GM21447 (cell line): ENCODE measurements around the gene SERHL2.
"Not testable (repeated sequence)": the region's sequence is repeated elsewhere in the genome, so short reads cannot be mapped to it uniquely, and the experiment has no call there.

ENCODE experiments used
- ATAC-seq: cut with Tn5 transposase; IDR thresholded peaks from one replicate; pipeline ENCODE4 v1.9.1; 2021; ENCODE audit not compliant: unreplicated experiment

SERHL2 gene

GRCh38 chr22:42553475-42554361 is at the start of gene SERHL2:
Gene SERHL2, plus strand, starts transcription at chr22:42553956. Its CDS starts 65 bp downstream, at chr22:42554021.
- ATAC-seq = peak; percentile 67

- not testable (repeated sequence) for ATAC-seq
Observed at GRCh38 chr22:42508327-42508974, 45.3 kb upstream of the SERHL2 start.

DNA sequence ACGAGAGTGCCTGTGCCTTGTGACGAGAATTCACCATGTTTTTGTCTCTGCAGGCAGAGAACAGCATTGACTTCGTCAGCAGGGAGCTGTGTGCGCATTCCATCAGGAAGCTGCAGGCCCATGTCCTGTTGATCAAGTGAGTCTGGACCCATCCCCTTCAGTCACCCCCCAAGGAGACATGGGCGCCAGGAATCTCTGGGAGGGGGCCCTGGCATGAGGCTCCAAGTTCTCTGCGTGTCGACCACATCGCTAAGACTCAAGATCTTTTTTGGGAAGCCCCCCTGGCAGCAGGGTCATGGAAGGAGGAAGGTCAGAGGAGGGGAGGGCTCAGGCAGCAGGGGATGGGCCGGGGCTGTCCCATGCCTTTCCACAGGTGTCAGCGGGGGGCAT is 44.8 kb upstream of the SERHL2 start:
- ATAC-seq = not testable (repeated sequence)

DNA sequence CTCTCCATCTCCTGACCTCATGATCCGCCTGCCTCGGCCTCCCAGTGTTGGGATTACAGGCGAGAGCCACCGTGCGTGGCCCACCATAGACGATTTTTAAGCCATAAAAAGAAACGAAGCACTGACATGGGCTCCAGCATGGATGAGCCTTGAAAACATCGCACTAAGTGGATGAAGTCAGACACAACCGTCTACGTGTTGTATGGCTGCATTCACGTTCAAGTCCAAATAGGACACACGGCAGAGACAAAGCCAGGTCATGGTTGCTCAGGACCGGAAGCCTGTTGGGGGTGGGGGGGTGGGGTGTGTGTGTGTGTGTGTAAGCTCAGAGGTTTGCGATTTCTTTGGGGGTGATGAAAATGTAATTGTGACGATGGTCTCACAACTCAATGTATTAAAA is 44.2 kb upstream of the SERHL2 start:
- ATAC-seq = no peak

DNA sequence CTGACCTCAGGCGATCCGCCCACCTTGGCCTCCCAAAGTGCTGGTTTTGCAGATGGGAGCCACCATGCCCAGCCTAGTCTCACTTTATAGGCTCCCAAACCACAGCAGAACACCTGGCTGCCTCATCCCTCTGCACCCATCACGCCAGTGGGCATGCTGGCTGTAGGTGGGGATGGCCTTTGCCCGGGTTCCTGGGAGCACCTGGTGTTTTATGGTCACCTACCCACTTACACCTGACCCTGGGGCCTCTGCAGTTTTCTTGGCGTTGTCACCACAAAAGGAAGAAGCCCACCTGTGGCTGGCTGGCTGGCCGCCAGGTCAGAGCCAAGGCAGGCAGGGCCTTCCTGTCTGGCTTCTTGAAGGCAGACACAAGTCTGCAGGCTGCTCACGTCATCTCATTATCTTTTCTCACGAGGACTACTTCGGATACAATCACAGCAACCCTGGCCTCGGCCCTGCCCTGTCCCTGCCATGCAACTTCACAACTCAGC is 42.3 kb upstream of the SERHL2 start:
- no peak for ATAC-seq

GRCh38 chr22:42512273-42512990 is 41.3 kb upstream of the SERHL2 start:
- not testable (repeated sequence) for ATAC-seq

DNA sequence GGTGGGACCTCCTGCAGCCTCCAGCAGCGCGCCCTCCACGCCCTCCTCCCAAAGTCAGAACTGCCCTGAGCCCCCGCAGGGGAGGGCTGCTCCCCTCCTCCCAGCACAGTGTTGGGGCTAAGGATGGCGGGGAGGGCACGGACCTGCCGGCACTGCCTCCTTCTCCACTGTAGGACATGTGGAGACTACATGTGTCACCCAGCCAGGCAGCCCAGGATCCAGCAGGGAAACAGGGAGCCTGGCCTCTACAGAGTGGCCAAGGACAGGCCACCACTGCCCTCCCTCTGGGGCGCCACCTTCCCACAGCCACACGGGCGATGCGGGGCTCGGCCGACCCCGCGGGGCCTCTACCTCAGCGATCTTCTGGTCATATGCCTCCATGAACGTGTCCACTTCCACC is 39.4 kb upstream of the SERHL2 start:
- ATAC-seq = not testable (repeated sequence)

GRCh38 chr22:42515304-42515703 is 38.5 kb upstream of the SERHL2 start:
- not testable (repeated sequence) for ATAC-seq

DNA sequence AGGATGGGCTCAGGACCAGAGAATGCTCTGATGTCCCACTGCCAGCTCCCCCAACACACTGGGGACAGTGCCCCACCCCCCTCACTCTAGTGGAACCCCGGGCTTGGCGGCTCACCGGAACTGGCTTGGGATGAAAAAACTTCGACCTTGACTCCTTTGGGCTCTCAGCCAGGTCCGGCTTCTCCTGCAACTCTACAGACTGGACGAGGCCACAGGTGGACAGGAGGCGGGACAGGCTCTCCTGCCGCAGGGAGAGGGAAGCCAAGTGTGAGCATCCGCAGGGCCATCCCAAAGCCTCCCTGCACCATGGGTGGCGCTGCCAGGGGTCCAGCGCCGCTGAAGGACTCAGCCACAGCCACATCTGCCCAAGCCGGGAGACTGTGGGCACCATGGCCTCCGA is 37.9 kb upstream of the SERHL2 start:
- no peak for ATAC-seq

- not testable (repeated sequence) for ATAC-seq
Observed at GRCh38 chr22:42517103-42517502, 36.7 kb upstream of the SERHL2 start.

- ATAC-seq = peak; percentile 23
Observed at GRCh38 chr22:42518638-42519524, 34.9 kb upstream of the SERHL2 start.

DNA sequence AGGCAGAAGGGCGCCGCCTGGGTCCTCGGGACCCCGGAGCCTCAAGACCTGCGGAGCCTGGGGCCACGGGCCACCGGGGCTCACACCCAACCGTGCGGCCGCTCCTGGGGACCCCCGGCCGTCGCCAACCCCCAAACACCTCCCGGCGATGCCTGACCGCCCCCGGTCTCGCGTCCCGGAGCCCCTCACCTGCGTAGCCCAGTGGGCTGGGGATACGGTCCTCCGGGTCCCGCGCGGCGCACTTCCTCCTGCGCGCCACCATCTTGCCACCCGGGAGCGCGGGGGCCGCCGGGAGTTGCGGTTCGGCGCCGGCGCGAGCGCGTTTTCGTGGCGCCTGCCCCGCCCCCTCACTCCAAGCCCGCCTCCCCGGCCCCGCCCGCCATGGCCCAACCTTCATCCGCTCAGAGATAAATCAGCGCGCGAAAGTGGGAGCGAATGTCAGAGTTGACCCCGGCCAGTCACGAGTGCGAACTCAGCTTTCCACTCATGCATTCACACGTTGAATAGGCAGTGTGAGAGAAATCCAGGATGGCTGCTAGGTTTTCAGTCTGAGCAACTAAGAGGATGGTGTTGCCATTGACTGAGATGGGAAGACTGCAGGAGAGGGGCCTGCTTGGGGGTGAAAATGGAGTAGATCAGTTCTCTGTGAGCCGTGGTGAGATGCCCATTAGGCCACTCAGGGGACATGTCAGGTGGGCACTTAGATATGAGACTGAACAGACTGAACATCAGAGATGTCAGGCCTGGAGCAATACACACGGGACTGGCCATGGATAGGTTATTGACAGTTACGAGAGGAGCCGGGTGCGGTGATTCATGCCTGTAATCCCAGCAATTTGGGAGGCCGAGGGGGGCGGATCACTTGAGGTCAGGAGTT is 34.0 kb upstream of the SERHL2 start, which contains the start of gene RRP7A:
TSS of gene RRP7A (minus strand) at position 272 of the 877 bp plus-strand sequence. CDS start at position 262, 10 bp downstream.
- peak; percentile 59 for ATAC-seq

DNA sequence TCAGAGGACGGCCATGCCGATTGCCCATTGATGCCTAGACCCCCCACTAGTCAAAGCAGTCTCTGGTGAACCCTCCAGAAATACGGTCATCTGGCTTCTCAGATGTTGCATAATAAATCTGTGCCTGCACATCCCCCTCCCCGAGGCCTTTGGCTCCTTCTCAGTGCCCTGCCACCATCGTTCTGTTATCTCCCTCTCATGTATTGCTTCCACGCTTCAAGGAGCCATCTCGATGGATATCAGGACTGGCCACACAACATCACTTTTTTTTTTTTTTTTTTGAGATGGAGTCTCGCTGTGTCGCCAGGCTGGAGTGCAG is 32.6 kb upstream of the SERHL2 start:
- ATAC-seq = no peak

DNA sequence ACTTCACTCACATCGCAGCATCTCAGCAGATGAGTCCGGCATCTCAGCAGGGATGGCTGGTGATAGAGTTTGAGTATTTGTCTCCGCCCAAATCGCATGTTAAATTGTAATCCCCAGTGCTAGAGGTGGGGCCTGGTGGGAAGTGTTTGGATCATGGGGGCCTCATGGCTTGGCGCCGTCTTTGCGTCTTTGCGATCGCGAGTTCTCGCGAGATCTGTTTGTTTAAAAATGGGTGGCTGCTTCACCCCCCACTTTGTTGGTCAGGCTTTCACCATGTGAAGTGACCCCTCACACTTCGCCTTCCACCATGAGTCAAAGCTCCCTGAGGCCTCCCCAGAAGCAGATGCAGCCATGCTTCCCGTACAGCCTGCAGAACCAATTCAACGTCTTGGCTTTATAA is 31.2 kb upstream of the SERHL2 start:
- ATAC-seq = no peak

- ATAC-seq = no peak
Observed at GRCh38 chr22:42528591-42529307, 25.0 kb upstream of the SERHL2 start.

DNA sequence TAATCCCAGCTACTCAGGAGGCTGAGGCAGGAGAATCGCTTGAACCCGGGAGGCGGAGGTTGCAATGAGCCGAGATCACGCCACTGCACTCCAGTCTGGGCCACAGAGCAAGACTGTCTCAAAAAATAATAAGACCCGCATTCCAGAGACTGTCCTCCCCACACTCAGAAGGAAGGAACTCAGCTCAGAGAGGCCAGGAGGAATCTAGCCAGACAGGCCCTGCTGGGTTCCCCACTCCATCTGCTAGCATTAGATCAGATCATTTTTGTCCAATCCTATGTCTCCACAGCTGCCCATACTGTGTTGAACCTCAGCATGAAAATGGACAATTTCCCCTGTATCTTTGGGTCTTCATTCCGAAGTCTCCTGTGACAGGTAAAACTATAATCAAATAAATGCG is 24.3 kb upstream of the SERHL2 start:
- ATAC-seq = not testable (repeated sequence)

DNA sequence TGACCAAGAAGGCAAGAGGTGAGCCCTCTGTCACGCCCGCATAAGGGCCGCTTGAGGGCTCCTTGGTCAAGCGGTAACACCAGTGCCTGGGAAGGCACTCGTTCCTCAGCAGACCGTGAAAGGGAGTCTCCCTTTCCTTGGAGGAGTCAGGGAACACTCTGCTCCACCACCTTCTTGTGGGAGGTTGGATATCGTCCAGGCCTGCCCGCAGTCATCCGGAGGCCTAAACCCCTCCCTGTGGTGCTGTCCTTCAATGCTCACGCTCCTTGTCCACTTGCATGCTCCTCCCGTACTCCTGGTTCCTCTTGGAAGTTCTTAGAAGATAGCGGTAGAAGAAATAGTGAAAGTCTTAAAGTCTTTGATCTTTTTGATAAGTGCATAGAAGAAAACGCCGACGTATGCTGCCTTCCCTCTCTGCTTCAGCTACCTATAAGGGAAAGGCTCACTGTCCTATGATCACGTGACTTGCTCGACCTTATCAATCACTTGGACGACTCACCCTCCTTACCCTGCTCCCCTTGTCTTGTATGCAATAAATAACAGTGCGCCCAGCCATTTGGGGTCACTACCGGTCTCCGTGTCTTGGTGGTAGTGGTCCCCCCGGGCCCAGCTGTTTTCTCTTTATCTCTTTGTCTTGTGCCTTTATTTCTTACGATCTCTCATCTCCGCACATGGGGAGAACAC is 22.2 kb upstream of the SERHL2 start:
- not testable (repeated sequence) for ATAC-seq

GRCh38 chr22:42533638-42533977 is 20.1 kb upstream of the SERHL2 start:
- ATAC-seq = no peak
